Measurements from ENCODE around the gene ADH6.
A peak's percentile ranks its signal among the peaks of the same experiment; 100 is the strongest.
"Not testable (repeated sequence)": the region's sequence is repeated elsewhere in the genome, so short reads cannot be mapped to it uniquely, and the experiment has no call there.

ADH6 gene

DNA sequence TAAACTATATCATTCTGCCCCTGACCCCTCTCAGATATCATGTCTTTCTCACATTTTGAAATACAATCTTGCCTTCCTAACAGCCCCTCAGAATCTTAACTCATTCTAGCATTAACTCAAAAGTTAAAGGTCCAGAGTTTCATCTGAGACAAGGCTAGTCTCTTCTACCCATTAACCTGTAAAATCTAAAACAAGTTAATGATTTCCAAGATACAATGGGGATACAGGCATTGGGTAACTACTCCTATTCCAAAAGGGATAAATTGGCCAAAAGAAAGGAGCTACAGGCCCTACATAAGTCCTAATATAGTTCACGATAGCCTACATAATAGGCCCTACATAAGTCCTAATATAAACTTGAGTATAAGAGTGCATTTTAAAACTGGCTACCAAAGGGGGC lies 18.9 kb downstream of the ADH6 start:
- H3K4me3 ChIP-seq (ENCODE audit: low read depth, low read length) = no peak overlapping the region
- in situ Hi-C loops (cut with HindIII; ENCODE audit: low sequenced_read_pairs) = no loop called here
- no peak for DNase-seq (ENCODE audit: low read depth, low spot score)
- TF ChIP-seq, protein P1, sequence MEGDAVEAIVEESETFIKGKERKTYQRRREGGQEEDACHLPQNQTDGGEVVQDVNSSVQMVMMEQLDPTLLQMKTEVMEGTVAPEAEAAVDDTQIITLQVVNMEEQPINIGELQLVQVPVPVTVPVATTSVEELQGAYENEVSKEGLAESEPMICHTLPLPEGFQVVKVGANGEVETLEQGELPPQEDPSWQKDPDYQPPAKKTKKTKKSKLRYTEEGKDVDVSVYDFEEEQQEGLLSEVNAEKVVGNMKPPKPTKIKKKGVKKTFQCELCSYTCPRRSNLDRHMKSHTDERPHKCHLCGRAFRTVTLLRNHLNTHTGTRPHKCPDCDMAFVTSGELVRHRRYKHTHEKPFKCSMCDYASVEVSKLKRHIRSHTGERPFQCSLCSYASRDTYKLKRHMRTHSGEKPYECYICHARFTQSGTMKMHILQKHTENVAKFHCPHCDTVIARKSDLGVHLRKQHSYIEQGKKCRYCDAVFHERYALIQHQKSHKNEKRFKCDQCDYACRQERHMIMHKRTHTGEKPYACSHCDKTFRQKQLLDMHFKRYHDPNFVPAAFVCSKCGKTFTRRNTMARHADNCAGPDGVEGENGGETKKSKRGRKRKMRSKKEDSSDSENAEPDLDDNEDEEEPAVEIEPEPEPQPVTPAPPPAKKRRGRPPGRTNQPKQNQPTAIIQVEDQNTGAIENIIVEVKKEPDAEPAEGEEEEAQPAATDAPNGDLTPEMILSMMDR (IDR thresholded peaks at IDR 0.05; ENCODE audit: low read depth, low read length) = no peak

DNA sequence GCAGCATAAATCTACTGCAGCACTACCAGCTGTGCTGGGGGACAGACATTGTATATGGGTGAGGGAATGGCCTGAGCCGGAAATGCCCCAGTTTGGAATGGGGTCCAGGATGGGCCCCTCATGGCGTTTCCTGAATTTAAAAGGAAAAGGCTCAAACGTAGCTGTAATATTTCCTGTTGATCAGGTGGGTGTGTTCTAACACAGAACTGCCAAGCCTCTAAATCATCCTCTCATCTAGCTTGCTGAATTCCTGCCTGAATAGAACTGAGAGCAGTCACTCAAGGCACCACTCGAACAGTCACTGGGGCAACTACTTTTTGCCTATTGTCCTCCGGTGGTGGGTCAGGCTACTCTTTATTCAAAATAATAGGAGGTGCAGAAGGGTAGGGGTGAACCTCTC lies 28.7 kb downstream of the ADH6 start:
- no peak for DNase-seq (ENCODE audit: low read depth, low spot score)
- H3K4me3 ChIP-seq (ENCODE audit: low read depth, low read length) = no peak overlapping the region
- in situ Hi-C loops (cut with HindIII; ENCODE audit: low sequenced_read_pairs) = no loop called here
- TF ChIP-seq, protein P1 (IDR thresholded peaks at IDR 0.05; ENCODE audit: low read depth, low read length) = no peak

DNA sequence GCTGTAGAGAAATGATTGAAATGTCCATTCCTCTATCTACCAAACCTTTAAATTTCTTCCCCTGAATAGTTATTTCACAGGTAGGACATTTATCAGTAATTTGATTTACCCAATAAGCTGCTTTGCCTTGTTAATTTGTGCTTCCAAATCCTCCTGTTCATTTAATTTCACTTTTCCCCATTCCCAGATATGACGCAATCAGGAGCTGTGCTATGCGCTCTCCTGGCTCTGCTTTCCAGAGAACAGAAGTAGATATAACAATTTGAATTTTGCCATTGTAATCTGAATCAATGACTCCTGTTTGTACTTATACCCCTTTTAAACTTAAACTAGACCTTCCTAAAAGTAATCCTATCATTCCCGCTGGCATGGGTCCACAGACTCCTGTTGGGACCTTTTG lies 29.1 kb downstream of the ADH6 start:
- H3K4me3 ChIP-seq (ENCODE audit: low read depth, low read length); DNase-seq (ENCODE audit: low read depth, low spot score); in situ Hi-C loops (cut with HindIII; ENCODE audit: low sequenced_read_pairs): not testable (repeated sequence)

DNA sequence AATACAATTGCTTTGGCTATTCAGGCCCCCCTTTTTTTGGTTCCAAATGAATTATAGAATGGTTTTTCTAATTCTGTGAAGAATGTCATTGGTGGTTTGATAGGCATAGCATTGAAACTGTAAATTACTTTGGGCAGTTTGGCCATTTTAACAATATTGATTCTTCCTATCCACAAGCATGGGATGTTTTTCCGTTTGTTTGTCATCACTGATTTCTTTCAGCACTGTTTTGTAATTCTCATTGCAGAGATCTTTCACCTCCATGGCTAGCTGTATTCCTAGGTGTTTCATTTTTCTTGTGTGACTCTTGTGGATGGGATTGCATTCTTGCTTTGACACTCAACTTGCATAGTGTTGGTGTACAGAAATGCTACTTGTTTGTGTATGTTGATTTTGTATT lies 33.0 kb downstream of the ADH6 start:
- TF ChIP-seq, protein P1 (IDR thresholded peaks at IDR 0.05; ENCODE audit: low read depth, low read length) = no peak
- in situ Hi-C loops (cut with HindIII; ENCODE audit: low sequenced_read_pairs) = no loop called here
- DNase-seq (ENCODE audit: low read depth, low spot score) = no peak
- H3K4me3 ChIP-seq (ENCODE audit: low read depth, low read length) = no peak overlapping the region

DNA sequence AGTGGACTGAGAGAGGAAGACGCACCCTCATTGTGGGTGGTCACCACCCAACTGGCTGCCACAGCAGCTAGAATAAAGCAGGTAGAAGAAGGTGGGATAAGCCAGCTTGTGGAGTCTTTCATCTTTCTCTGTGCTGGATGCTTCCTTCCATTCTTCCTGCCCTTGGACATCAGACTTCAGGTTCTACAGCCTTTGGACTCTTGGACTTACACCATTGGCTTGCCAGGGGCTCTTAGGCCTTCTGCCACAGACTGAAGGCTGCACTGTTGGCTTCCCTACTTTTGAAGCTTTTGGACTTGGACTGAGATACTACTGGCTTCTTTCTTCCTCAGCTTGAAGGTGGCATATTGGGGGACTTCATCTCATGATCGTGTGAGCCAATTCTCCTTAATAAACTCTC lies 33.5 kb downstream of the ADH6 start:
- TF ChIP-seq, protein P1 (IDR thresholded peaks at IDR 0.05; ENCODE audit: low read depth, low read length) = no peak
- no peak overlapping the region for H3K4me3 ChIP-seq (ENCODE audit: low read depth, low read length)
- in situ Hi-C loops (cut with HindIII; ENCODE audit: low sequenced_read_pairs) = no loop called here
- DNase-seq (ENCODE audit: low read depth, low spot score) = no peak

DNA sequence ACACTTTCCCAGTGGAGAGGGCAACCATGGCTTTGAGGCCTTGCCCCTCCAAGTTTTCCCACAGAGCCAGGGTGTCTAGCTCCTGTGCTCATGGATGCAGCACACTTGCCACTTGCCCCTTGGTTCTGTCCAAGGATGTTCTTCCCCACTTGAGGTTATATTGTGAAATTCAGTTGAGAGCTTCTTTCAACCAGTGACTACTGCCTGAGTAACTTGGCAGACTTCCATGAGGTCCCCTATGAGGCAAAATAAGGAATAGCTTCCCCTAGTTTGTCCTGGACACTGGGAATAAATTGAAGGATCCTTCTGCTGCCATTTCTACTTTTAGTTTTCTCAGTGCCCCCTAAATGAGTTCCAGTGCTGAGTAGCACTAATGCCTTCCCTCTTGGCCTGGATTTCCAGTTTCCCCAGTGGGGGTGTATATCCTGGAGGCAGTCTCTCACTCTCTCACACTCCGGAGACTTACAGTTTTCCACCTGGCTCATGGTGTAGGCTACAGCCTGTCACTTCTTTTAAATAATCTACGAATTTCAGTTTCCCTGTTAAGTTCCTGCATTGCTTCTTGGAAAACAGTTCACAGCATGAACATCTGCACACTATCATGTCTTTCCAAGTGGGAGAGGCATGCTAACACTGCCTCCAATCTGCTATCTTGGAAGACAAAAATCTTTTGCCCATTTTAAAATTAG lies 38.5 kb downstream of the ADH6 start:
- H3K4me3 ChIP-seq (ENCODE audit: low read depth, low read length) = no peak overlapping the region
- DNase-seq (ENCODE audit: low read depth, low spot score) = peak; percentile 47
- in situ Hi-C loops (cut with HindIII; ENCODE audit: low sequenced_read_pairs) = no loop called here
- TF ChIP-seq, protein P1 (IDR thresholded peaks at IDR 0.05; ENCODE audit: low read depth, low read length) = no peak

DNA sequence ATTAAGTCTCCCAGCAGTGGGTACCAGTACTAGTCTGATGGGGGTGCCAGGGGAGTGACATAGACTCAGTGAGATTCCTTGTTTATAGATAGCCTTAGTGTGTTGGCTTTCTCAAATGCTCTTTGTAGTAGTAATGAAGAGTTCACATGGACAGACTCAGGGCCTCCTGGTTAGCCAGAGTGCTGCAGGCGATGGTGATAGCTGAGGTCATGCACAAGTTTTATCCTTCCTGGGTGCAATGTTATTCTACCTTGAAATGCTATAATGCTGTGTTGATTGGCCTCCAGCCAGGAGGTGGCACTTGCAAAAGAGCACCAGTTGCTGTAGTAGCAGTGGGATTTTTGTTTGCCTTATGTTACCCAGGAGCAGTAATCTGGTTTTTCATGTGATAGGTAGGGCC lies 39.4 kb downstream of the ADH6 start:
- no peak overlapping the region for H3K4me3 ChIP-seq (ENCODE audit: low read depth, low read length)
- TF ChIP-seq, protein P1 (IDR thresholded peaks at IDR 0.05; ENCODE audit: low read depth, low read length) = no peak
- no peak for DNase-seq (ENCODE audit: low read depth, low spot score)
- in situ Hi-C loops (cut with HindIII; ENCODE audit: low sequenced_read_pairs) = no loop called here
